NCI-H446 (cell line): Measurements from ENCODE around the gene TMX4.

Experiments
- DNase-seq, 2 experiments: peaks; one replicate each; lab custom pipeline; 2025; lab: John Stamatoyannopoulos, UW

The TMX4 gene

DNA sequence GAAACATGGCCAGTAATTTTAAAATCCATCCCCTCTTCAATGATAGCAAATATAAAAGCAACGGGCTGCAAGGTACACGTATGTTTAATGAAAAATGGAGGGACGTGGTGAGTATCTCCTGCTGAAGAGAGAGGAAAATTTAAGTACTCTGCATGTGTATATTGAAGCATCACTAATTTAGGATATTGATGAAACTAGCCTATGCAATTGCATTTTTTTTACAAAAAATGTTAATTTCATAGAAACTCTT, 362 bp upstream of the TMX4 start:
- no peak for DNase-seq

DNA sequence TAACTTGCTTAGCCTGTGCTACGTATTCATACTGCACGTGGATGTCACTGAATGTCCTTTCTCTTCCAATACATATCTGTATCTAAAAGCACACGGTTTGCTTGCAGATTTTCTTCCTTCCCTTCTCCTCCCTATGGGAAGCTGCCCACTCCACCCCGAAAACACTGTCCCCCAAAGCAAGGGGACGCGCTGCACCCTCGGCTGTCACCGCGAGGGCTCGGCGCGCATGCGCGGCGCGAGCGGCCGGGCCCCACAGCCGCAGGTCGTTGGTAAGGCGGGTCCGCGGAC, 659 bp downstream of the TMX4 start:
- DNase-seq = peak; percentile 39 to 75

DNA sequence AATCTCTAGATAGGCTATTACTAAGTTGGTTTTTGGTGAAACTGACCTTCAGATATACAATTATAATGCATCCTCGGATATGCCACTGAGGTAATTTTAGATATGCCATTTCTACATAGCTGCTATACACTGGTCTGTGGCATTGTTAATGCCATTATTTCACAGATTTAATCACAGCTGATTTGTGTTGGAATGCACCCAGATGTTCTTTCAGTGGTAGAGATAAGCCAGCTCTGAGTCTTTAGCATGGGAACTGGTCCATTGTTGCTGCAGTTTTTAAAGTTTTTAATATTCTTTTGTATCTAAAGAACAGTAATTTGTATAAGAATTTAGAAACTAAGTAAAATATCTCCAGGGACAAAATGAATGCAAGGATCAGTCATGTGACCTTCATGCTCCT, 6.8 kb downstream of the TMX4 start:
- DNase-seq = no peak

DNA sequence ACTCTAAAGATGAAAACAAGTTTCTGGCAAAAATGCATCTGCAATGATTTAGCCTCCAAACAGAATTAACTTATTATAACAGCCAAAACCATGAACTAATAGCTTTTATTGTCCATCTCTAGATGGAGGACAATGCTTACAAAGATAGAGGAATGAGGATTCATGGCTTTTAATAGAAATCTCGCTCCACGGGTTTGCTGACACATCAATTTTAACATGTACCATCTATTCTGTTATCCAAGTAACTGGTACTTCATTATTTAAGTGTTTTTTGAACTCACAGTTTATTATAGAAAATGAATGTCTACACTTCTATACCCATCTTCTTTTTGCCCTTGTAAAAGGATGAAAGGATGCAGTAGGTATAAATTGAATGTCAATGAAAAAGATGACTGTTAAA, 10.8 kb downstream of the TMX4 start:
- no peak for DNase-seq

DNA sequence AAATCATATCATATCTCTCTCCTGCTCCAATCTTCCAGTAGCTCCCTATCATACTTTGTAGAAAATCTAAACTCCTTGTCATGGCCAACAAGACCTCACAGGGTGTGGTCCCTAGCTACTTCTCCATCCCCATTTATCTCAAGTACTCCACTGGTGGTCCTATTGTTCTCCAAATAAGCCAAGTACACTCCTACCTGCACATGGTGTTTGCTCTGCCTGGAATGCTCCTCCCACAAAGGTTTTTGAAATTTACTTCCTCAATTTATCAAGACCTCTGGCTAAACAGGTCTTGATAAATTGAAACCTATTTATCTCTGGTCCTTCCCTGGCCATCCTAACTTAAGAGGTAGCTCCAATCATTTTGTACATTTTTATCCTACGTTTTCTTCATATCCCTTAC, 12.1 kb downstream of the TMX4 start:
- DNase-seq = no peak

DNA sequence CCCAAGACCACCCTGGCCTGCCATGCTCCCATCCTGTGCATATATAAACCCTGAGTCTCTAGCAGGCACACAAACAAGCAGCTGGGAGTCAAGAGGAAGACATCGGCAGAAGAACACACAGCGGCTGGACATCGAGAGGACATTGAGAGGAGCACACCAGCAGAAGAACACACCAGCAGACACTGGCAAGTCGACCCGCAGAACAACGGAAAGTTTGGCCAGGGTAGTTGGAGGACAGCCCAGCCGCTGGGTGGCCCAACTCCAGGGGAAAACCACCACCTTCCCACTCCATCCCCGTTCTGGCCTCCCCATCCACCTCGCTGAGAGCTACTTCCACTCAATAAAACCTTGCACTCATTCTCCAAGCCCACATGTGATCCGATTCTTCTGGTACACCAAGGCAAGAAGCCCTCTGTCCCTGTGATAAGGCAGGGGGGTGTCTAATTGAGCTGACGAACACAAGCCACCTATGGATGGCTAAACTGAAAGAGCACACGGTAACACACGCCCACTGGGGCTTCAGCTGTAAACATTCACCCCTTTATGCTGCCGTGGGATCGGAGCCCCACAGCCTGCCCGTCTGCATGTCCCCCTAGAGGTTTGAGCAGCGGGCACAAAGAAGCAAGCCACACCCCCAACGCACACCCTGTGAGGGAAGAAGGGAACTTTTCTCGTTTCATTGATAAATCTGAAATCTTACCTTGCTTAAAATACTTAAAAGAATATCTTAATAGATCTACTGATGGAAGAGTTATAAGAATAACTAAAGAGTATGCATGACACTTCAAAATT, 13.8 kb downstream of the TMX4 start:
- no peak for DNase-seq

DNA sequence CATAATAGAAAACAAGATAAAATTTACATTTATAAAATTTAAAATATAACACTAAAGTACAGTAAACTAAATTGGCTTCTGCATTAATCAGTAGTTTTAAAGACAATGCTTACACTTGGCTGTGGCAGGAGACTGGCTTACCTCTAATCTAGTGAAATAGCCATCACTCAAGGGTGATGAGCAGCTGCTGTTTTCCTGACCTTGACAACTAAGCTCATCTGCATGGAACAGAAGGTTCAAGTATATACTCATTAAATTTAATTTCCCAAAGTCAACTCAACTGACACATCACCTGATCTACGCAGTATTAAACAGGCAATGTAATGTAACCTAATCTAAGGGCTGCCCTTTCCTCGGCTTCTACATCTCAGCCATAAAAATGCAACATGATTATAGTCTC, 14.5 kb downstream of the TMX4 start:
- no peak for DNase-seq

DNA sequence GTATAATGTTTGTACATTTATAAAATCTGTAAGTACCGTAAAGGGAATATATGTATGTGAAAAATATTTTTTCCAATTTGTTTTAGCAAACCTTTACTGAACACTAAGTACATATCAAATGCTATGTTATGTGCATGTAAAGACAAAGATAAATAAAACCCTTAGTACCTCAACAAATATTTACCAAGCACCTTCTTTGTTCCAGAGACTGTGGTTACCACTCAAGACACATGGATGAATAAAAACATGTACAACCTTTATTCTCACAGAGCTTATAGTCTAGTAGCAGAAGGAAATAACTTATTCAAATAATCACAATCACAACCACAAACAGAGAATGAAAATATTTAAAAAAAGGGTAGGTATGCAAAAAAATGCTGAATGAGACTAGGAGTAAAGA, 17.5 kb downstream of the TMX4 start:
- no peak for DNase-seq

DNA sequence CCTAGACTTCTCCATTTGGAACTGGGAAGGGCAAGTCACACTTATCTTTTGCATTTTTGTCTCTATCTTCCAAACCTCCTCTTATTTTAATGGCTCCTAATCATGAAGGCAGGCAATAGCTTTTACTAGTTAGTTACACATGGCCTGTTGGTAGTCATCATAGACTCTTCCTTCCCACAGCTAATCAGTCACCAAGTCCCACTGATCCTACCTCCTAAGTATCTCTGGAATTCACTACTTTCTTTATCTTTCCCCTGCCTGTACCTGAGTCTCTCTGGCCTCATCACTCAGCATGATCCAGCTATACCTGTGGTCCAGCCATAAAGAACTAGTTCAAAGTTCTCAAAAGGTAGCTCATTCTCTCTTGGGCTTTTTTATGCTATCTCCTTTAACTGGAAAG, 18.8 kb downstream of the TMX4 start:
- DNase-seq = no peak

DNA sequence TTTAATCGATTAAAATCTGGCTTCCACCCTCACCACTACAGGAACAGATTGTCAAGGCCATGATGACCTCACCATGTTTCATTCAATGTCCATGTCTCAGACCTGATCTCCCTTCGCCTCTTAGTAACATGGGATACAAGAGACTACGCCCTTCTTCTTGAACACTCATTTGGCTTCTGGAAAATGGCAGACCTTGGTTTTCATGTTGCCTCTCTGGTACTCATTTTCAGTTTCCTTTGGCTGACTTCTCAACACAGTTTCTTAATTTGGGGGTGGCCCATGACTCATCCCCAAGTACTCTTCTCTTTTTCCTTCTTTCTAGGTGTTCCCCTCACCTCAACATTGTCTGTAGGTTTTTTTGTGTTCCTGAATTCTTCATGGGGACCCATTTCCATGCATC, 22.7 kb downstream of the TMX4 start:
- DNase-seq = no peak

DNA sequence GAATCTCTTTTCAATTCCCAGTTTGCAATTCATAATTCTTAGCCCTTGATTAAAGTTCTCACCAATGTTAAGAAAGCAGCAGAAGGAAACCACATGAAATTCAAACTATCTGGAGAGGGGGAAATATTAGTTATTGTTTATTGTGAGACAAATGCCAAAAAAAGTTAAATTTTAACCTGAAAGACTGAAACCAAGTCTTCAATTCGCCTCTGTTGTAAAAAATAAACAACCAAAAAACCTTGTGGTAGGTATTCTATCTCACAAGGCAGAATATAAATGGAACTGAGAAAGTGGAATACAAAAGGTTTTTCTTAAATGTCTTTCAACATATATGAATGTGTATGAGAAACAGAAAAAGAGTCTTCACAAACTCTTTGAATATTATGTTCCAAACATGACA, 24.8 kb downstream of the TMX4 start:
- DNase-seq = no peak

DNA sequence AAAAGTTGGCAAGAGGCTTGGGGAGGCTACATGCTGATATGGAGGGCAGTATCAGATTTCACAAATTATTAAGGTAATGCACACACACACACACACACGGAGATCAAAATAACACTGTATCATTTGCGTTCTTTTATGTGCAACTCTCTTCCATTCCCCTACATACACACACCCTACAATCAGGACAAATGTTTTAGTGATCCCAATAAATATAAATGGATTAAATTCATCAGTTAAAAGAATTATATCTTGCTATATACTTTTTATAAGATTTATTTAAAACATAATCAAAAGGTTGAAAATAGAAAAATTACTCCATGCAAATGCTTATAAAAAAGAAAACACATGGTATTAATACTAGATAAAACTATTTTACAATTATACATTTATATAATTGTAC, 25.9 kb downstream of the TMX4 start:
- no peak for DNase-seq

DNA sequence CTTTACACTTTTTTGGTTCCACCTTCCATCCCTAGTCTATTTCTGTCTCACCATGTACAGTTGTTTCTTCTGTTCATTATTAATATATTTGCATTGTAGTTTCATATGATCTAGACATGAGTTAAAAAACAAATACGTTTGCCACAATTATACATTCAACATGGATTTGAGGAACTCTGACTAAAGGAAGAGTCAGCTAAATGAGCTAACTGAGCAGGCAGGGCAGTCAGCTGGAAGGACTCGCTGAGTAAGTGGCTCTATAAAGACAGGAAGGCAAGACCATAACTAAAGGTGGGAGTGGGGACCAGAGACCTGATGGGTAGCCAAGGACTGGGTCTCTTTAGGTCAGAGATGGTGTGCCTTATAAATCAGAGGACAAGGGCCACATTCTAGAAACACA, 26.3 kb downstream of the TMX4 start:
- no peak for DNase-seq

DNA sequence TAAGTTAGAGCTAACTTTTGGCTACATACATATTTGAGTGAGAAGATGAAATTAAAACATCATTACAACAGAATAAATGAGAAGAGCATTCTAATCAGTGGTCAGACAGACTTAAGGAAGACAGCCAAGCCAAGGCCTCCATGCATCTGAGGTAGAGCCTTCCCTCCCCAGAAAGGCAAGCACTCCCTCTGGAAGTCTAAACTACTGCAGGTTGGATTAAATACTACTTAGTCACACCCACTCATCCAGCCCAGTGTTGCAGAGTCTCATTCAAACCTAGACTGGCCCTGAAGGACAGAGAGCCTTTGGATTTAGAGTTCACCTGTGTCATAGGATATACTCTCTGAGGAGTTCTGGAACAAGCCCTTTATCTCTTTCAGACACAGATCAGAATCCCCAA, 29.2 kb downstream of the TMX4 start:
- DNase-seq = no peak

DNA sequence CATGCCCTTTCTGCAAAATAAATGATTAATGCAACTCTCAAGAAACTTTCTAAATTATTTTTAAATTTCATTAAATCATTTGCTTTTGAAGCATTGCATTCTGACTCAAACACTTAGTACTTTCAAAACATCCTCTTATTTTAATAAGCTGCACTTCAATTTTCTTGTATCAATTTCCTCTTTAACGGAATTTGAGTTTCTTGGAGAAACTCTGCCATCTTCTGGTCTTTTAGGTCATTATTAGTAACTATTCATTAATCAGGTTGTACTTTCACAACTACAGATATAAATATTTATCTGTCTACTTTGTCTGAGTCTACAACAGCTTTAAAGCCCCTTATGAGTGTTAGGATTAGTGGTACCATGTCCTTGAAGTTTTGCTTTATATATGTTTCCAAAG, 30.2 kb downstream of the TMX4 start:
- DNase-seq = peak in 1 of 2 experiments; percentile 26

DNA sequence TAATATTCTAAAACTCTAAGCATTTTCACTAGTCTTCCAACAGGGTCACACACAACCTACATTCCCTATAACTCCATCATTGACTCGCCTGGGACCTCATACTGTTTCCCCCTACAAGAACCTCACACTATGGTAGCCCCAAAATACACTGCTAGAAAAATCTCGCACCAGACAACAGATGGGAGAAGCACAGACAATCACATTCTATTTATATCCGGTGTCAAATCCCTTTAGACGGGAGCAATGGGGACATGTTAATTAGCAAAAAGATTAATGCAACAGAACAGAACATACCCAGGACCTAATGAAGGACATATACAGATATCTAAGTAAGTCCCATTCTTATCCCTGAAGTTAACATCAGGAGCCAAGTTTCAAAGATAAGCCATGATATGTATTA, 33.6 kb downstream of the TMX4 start:
- no peak for DNase-seq

DNA sequence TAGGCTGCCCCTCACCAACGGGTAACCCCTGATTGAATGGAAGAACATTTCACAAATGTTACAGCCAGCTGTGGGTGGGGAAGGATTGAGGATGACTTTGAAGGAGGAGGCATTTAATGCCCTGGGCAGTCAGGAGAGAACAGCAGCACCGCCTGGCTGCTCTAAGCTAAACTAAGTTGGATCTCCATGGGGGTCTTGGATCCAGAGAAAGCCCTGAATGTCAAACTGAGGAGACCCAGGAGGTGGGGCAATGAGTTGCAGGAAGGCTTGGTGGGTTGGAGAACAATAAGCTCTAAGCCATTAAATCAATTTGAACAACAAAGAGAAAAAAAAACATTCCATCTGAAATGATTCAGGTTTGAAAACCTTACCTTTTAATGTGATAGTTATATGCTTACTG, 35.4 kb downstream of the TMX4 start:
- DNase-seq = no peak

DNA sequence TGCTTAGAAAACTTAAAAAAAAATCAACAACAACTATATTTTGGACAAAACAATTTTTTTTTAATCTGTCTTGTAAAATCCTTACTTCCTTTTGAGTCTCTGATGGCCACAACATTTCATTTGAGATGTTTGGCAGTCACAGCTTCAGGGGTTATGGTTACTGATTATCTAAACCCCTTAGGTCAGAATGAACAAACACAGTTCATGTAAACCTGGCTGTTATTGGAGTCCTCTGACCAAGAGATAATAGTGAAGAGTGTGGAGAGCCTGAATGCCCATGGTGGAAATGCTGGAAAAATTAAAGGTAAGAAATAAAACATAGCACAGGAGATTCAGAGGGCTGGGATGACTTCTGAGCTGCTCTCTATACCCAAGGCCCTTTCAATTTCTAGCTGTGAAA, 38.2 kb downstream of the TMX4 start:
- DNase-seq = no peak

DNA sequence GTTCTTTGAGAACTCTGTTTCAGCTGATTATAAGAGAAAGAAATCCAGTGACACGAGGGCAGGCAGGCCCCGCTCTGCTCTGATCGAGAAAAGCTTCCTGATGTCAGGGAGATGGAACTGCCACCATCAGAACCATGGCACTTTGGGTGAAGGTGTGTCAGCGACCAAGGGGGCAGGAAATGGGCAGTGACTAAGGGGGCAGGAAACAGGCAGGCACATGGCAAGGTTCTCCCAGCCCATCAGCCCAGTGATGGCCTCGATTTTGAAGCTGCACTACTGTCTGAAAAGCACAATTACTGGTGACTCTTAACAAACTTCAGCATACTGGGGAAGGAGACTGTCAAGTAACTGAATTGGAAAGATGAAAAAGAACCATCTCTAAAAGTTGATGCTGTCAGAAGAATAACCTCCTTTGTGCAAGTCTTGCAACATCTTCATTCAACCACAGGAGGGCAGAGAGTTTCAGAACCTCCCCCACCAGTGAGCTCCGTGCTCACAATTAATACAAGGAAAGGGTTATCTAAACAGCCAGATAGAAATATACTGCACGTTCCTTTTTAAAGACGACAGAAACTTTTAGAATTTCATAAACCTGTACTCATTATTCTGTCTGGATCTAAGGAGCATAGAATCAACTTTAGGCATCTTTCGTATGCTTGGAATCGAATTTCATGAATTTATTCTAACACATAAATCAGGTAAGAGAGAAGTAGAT, 39.1 kb downstream of the TMX4 start:
- DNase-seq = peak in 1 of 2 experiments; percentile 11

DNA sequence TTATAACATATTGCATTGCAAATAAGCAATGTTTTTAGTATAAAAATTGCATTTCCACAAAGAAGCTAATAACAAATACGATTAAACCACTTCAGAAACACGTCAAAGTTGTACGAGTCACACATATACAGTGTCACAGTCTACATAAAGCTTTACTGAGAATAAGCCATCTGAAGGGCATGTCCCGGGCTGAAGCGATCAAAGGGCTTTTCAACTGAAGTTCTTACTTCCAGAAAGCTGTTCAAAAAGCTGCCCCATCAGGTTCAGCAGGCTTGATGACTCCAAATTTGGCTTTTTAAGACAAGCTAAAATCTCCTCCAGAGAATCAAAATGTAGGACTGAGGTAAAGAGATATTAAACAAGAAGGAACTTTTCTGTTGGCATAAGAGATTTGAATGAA, 41.9 kb downstream of the TMX4 start:
- no peak for DNase-seq

DNA sequence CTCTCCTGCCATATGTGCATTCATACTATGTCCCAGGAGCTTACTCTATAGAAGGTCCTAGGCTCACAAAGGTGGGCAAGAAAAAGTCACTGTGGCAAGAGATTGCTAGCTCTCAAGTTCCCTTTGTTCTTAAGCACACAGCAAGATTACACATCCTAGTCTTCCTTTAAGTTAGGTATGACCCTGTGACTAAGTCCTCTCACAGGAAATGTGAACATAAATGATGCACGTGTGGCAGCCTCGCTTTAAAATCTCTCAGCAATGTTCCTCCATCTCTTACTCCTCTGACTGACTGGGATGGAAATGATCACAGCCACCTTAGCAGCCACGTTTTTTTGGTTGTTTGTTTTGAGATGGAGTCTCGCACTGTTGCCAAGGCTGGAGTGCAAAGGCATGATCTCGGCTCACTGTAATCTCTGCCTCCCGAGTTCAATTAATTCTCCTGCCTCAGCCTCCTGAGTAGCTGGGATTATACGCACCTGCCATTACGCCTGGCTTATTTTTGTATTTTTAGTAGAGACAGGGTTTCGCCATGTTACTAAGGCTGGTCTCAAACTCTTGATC, 43.6 kb downstream of the TMX4 start:
- DNase-seq = no peak

DNA sequence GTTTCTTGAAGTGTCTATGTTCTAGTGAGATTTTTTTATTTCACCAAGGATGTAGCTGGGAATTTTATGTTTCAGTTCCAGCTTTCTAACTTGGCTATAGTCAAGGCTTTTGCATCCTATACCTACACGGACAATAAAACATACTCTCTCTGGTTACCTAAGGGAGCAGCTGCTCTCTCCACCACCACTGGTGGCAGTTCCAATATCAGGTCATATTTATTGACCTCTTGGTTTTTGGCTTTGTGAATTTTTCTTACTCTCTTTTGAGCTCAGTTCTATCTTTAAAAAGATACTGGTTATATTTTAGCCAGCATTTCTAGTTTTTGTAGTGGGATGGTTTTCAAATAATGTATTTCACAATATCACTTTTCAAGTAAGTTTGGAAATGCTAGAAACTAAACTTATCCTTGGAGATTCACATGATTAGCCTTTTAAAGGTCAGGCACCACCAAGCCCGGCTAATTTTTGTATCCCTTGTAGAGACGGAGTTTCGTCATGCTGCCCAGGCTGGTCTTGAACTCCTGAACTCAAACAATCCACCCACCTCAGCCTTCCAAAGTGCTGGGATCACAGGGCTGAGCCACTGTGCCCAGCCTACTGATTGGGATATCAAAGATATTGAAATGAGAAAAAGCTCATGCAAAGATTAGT, 44.7 kb downstream of the TMX4 start:
- DNase-seq = no peak

DNA sequence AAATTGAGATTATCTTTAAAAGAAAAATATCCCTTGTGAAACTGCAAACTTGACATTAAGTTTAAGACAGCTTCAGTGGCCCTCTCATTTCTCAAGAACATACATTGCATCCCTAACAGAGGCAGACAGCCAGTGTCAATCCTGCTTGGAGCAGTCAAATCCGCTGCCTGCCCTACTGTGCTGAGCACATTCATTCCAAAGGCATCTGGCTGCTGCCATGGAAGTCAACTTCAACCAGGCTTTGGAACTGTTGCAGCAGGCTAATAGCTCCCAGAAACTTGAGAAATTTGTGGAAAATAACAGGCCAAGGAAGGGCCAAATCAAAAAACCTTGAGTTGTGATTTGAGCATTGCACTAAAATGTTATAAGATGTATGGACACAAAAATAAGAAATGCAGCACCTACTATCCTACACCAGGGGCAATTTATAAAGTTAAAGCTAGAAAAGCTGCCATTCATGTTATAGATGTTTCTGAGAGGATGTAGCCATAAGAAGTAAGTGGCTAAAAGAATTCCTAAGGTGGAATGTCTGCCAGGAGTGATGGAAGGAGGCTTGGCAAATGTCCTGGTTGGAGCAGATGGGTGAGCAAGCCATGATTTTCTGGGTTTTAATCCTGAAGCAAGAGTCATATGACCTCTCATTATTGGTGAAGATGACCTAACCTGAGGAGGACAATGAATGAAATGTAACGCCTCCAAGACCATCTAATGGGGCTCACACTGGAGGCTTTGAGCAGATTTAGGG, 47.9 kb downstream of the TMX4 start:
- DNase-seq = peak; percentile 35 to 79
